ENCODE results near the gene DGKI.
"Not testable (repeated sequence)": the region's sequence is repeated elsewhere in the genome, so short reads cannot be mapped to it uniquely, and the experiment has no call there.

DGKI gene

GRCh38 chr7:137838706-137839315 lies 8.0 kb downstream of the DGKI start:
- in situ Hi-C loops (cut with HindIII; ENCODE audit: low pct_ligation_motif_present, low sequenced_read_pairs): no loop called here
- no peak overlapping the region for H3K27ac ChIP-seq
- TF ChIP-seq CTCF (IDR thresholded peaks at IDR 0.05; ENCODE audit: low read depth, low read length, missing control alignments): no peak
- H3K36me3 ChIP-seq (replicated peaks): peaks cover 8% of the 10 kb centered on the region
- no peak overlapping the region for H3K4me3 ChIP-seq (ENCODE audit: low read depth, low read length)
- DNase-seq: no peak
- no peaks in the 10 kb centered on the region for H3K27me3 ChIP-seq (replicated peaks)

GRCh38 chr7:137836541-137836940 lies 10.2 kb downstream of the DGKI start:
- no peak overlapping the region for H3K4me3 ChIP-seq (ENCODE audit: low read depth, low read length)
- no peak for DNase-seq
- H3K36me3 ChIP-seq (replicated peaks): peaks cover 18% of the 10 kb centered on the region
- no peak for TF ChIP-seq CTCF (IDR thresholded peaks at IDR 0.05; ENCODE audit: low read depth, low read length, missing control alignments)
- in situ Hi-C loops (cut with HindIII; ENCODE audit: low pct_ligation_motif_present, low sequenced_read_pairs): no loop called here
- H3K27ac ChIP-seq: no peak overlapping the region
- no peaks in the 10 kb centered on the region for H3K27me3 ChIP-seq (replicated peaks)

GRCh38 chr7:137836113-137836509 lies 10.7 kb downstream of the DGKI start:
- Histone ChIP-seq H3K27ac (no peak overlapping the region), H3K36me3 (replicated peaks) (peaks cover 18% of the 10 kb centered on the region), H3K4me3 (ENCODE audit: low read depth, low read length) (no peak overlapping the region), H3K27me3 (replicated peaks) (no peaks in the 10 kb centered on the region)
- in situ Hi-C loops (cut with HindIII; ENCODE audit: low pct_ligation_motif_present, low sequenced_read_pairs): no loop called here
- TF ChIP-seq CTCF (IDR thresholded peaks at IDR 0.05; ENCODE audit: low read depth, low read length, missing control alignments): no peak
- no peak for DNase-seq

- Histone ChIP-seq H3K4me3 (ENCODE audit: low read depth, low read length) (no peak overlapping the region), H3K27ac (peak overlapping the region; percentile 27), H3K27me3 (replicated peaks) (no peaks in the 10 kb centered on the region), H3K36me3 (replicated peaks) (peaks cover 18% of the 10 kb centered on the region)
- TF ChIP-seq CTCF (IDR thresholded peaks at IDR 0.05; ENCODE audit: low read depth, low read length, missing control alignments): no peak
- no peak for DNase-seq
- in situ Hi-C loops (cut with HindIII; ENCODE audit: low pct_ligation_motif_present, low sequenced_read_pairs): no loop called here
Observed at GRCh38 chr7:137835486-137836112, 11.2 kb downstream of the DGKI start.

GRCh38 chr7:137834552-137834951 lies 12.2 kb downstream of the DGKI start:
- in situ Hi-C loops (cut with HindIII; ENCODE audit: low pct_ligation_motif_present, low sequenced_read_pairs): no loop called here
- no peaks in the 10 kb centered on the region for H3K27me3 ChIP-seq (replicated peaks)
- no peak for DNase-seq
- H3K27ac ChIP-seq: no peak overlapping the region
- no peak overlapping the region for H3K4me3 ChIP-seq (ENCODE audit: low read depth, low read length)
- peaks cover 18% of the 10 kb centered on the region for H3K36me3 ChIP-seq (replicated peaks)
- no peak for TF ChIP-seq CTCF (IDR thresholded peaks at IDR 0.05; ENCODE audit: low read depth, low read length, missing control alignments)

GRCh38 chr7:137832990-137833389 lies 13.8 kb downstream of the DGKI start:
- DNase-seq; H3K27me3 ChIP-seq (replicated peaks); H3K27ac ChIP-seq; in situ Hi-C loops (cut with HindIII; ENCODE audit: low pct_ligation_motif_present, low sequenced_read_pairs); H3K4me3 ChIP-seq (ENCODE audit: low read depth, low read length): not testable (repeated sequence)
- peaks cover 18% of the 10 kb centered on the region for H3K36me3 ChIP-seq (replicated peaks)

All from brain microvascular endothelial cell (primary cell).